ENCODE measurements around the gene ZNF189.
"Not testable (repeated sequence)": the region's sequence is repeated elsewhere in the genome, so short reads cannot be mapped to it uniquely, and the experiment has no call there.

Gene ZNF189

DNA sequence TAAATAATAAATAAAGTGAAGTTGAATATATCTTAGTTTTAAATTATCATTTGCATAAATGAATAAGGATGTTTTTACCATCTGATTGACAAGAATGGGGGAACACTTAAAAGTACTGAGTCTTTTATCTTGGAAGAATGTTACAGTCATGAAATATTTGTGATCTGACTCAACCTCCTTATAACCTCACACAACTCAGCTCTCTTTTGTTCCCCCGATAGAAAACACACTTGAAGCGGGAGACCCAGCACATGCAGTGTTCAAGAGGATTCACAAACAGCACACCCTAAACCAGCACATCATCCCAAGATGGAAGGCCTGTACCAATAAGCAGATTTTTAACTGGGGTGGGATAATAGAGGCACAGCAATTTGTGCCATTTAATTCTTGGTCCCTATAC lies 29.4 kb upstream of the ZNF189 start:
- H3K36me3 Mint-ChIP-seq (ENCODE audit: low read depth), result no peaks in the 10 kb centered on the region
- intact Hi-C loops (cut with micrococcal nuclease), result no loop called here
- H3K27ac Mint-ChIP-seq, result no peak overlapping the region
- no peak overlapping the region for H3K4me3 Mint-ChIP-seq
- H3K9me3 Mint-ChIP-seq, result no peaks in the 10 kb centered on the region
- no peaks in the 10 kb centered on the region for H3K4me1 Mint-ChIP-seq (ENCODE audit: low read depth)
- no peaks in the 10 kb centered on the region for H3K27me3 Mint-ChIP-seq

GRCh38 chr9:101369884-101370531 lies 28.6 kb upstream of the ZNF189 start:
- Mint-ChIP-seq H3K4me3 (no peak overlapping the region), H3K36me3 (ENCODE audit: low read depth) (no peaks in the 10 kb centered on the region), H3K27ac (no peak overlapping the region), H3K9me3 (no peaks in the 10 kb centered on the region), H3K27me3 (no peaks in the 10 kb centered on the region), H3K4me1 (ENCODE audit: low read depth) (no peaks in the 10 kb centered on the region)
- intact Hi-C loops (cut with micrococcal nuclease), result loop anchor here (10.0 kb wide), 1 partner anchor 65 kb away; the partner anchor contains the start of gene ALDOB

- no peaks in the 10 kb centered on the region for H3K4me1 Mint-ChIP-seq (ENCODE audit: low read depth)
- peaks cover 11% of the 10 kb centered on the region for H3K9me3 Mint-ChIP-seq
- no peak overlapping the region for H3K4me3 Mint-ChIP-seq
- H3K27ac Mint-ChIP-seq, result no peak overlapping the region
- intact Hi-C loops (cut with micrococcal nuclease), result loop anchor here (10.0 kb wide), 1 partner anchor 63 kb away; the partner anchor contains the start of gene ALDOB
- H3K36me3 Mint-ChIP-seq (ENCODE audit: low read depth), result no peaks in the 10 kb centered on the region
- H3K27me3 Mint-ChIP-seq, result no peaks in the 10 kb centered on the region
Observed at GRCh38 chr9:101371813-101372212, 26.8 kb upstream of the ZNF189 start.

- H3K36me3 Mint-ChIP-seq (ENCODE audit: low read depth), result no peaks in the 10 kb centered on the region
- peaks cover 13% of the 10 kb centered on the region for H3K9me3 Mint-ChIP-seq
- H3K27me3 Mint-ChIP-seq, result no peaks in the 10 kb centered on the region
- no peaks in the 10 kb centered on the region for H3K4me1 Mint-ChIP-seq (ENCODE audit: low read depth)
- intact Hi-C loops (cut with micrococcal nuclease), result loop anchor here (10.0 kb wide), 1 partner anchor 62 kb away; the partner anchor contains the start of gene ALDOB
- H3K4me3 Mint-ChIP-seq, result no peak overlapping the region
- H3K27ac Mint-ChIP-seq, result no peak overlapping the region
Observed at GRCh38 chr9:101372327-101373118, 26.1 kb upstream of the ZNF189 start.

GRCh38 chr9:101375546-101375945 lies 23.1 kb upstream of the ZNF189 start:
- intact Hi-C loops (cut with micrococcal nuclease), result loop anchor here (10.0 kb wide), 1 partner anchor 59 kb away; the partner anchor contains the start of gene ALDOB
- Mint-ChIP-seq H3K27ac (no peak overlapping the region), H3K4me1 (ENCODE audit: low read depth) (no peaks in the 10 kb centered on the region), H3K27me3 (no peaks in the 10 kb centered on the region), H3K36me3 (ENCODE audit: low read depth) (no peaks in the 10 kb centered on the region), H3K9me3 (peaks cover 22% of the 10 kb centered on the region), H3K4me3 (no peak overlapping the region)

DNA sequence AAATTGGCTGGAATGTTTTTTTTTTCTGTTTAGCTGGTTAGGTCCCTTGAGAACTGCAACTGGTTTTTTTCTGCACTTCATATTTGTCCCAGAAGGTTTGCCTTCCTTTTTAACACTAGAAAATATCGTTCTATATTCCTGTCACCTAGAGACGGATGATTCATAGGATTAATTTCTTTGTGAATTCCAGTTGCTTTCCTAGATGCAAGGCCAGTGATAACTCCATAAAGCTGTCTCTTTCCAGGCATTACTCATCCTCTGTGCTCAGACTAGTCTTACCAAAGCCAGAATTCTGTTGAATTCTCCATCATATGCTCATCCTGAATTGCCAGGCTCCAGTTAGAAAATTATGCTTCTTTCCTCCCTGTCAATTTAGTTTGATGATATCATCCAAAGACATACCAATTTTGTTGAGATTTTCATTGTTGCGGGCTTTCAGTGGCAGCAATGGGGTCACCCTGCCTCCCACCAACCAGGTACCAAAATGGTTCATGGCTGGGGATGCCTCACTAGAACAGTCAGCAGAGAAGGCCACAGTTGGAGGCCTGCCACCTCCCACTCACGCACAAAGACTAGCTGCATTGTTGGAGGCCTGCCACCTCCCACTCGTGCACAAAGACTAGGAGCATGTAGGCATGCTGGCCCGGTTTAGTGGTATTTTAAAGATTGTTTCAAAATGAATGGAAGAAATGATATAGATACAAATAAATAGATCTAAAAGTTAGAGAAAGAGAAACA lies 22.4 kb upstream of the ZNF189 start:
- no peaks in the 10 kb centered on the region for H3K4me1 Mint-ChIP-seq (ENCODE audit: low read depth)
- no peak overlapping the region for H3K27ac Mint-ChIP-seq
- peaks cover 22% of the 10 kb centered on the region for H3K9me3 Mint-ChIP-seq
- intact Hi-C loops (cut with micrococcal nuclease), result loop anchor here (10.0 kb wide), 1 partner anchor 59 kb away; the partner anchor contains the start of gene ALDOB
- H3K27me3 Mint-ChIP-seq, result no peaks in the 10 kb centered on the region
- no peaks in the 10 kb centered on the region for H3K36me3 Mint-ChIP-seq (ENCODE audit: low read depth)
- no peak overlapping the region for H3K4me3 Mint-ChIP-seq

DNA sequence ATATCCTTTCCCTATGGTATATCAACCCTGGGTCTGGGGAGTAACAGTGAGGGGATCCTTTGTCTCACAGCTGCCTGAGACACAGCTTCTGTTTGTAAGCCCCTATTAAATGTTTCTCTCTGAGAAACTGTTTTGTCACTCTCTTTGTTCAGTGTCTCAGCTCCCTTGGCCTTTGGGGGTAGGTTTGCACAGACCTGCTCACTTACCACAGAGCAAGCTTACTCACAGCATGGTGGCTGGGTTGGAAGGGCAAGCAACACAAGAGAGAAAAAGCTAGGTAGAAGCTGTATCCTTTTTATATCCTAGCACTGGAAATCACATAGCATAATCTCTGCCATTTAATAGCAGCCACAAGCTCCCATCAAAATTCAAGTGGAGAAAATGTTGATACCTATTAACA lies 18.4 kb upstream of the ZNF189 start:
- H3K27me3 Mint-ChIP-seq, result no peaks in the 10 kb centered on the region
- H3K36me3 Mint-ChIP-seq (ENCODE audit: low read depth), result peaks cover 6% of the 10 kb centered on the region
- peaks cover 31% of the 10 kb centered on the region for H3K9me3 Mint-ChIP-seq

DNA sequence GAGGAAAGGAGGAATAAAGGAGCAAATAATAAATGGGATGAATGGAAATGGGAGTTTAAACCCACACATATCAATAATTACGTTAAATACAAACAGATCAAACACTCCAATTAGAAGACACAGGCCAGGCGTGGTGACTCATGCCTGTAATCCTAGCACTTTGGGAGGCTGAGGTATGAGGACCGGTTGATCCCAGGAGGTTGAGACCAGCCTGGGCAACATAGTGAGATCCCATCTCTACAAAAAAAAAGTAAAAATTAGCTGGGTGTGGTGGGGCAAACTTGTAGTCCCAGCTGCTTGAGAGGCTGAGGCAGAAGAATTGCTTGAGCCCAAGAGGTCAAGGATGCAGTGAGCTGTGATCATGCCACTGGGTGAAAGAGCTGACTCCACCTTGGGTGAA lies 17.5 kb upstream of the ZNF189 start:
- H3K9me3 Mint-ChIP-seq, result peaks cover 30% of the 10 kb centered on the region
- no peaks in the 10 kb centered on the region for H3K4me1 Mint-ChIP-seq (ENCODE audit: low read depth)
- H3K27me3 Mint-ChIP-seq, result no peaks in the 10 kb centered on the region
- no peak overlapping the region for H3K4me3 Mint-ChIP-seq
- H3K27ac Mint-ChIP-seq, result no peak overlapping the region
- H3K36me3 Mint-ChIP-seq (ENCODE audit: low read depth), result peaks cover 12% of the 10 kb centered on the region
- intact Hi-C loops (cut with micrococcal nuclease), result no loop called here

More for the DNA sequence above, 18.4 kb upstream of the ZNF189 start:
- Mint-ChIP-seq H3K4me1 (ENCODE audit: low read depth) (no peaks in the 10 kb centered on the region), H3K27ac (no peak overlapping the region), H3K4me3 (no peak overlapping the region)
- intact Hi-C loops (cut with micrococcal nuclease), result no loop called here

DNA sequence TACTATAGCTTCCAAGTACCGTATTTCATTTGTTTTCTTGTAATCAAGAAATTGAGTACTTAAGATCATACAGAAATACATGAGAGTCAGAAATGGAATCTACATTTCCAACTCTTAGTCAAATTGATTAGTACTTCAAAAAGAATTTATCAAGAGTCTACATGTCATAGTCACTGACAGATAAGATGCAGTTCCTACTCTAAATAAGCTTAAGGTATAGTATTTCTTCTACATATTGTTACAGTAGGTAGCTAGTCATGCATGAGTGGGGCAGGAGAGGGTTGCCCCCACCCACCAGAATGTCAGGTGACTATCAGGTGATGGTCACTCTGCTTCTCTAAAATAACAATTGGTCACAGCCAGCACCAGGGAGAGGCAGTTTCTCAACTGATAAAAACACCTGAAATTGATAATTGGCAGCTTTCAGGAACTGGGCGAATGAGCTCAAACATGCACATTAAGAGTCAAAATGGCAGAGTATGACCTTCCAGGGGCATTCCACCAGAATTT lies 16.8 kb upstream of the ZNF189 start:
- Mint-ChIP-seq H3K4me3 (no peak overlapping the region), H3K36me3 (ENCODE audit: low read depth) (peaks cover 14% of the 10 kb centered on the region), H3K4me1 (ENCODE audit: low read depth) (no peaks in the 10 kb centered on the region), H3K9me3 (peaks cover 29% of the 10 kb centered on the region), H3K27me3 (no peaks in the 10 kb centered on the region), H3K27ac (no peak overlapping the region)
- intact Hi-C loops (cut with micrococcal nuclease), result no loop called here

DNA sequence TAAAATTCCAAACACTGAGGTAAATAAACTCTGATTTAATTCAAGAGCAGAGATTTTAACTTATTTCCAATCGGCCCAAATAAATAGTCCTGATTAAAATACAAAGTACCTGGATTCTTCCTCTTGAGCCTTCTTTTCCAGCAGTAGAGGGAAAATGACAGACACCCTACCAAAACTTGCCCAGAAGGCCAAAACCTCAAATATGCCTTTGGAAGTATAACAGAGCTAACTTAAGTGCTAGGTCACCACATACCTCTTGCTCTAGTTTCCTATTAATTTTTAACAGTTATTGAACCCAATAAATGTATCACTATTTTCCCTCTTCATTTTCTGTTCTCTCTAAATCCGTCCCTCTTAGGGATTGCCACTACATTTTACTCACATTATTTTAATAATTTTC lies 15.3 kb upstream of the ZNF189 start:
- peaks cover 19% of the 10 kb centered on the region for H3K9me3 Mint-ChIP-seq
- H3K27me3 Mint-ChIP-seq, result no peaks in the 10 kb centered on the region
- H3K36me3 Mint-ChIP-seq (ENCODE audit: low read depth), result peaks cover 21% of the 10 kb centered on the region
- H3K27ac Mint-ChIP-seq, result no peak overlapping the region
- H3K4me1 Mint-ChIP-seq (ENCODE audit: low read depth), result no peaks in the 10 kb centered on the region
- intact Hi-C loops (cut with micrococcal nuclease), result no loop called here
- no peak overlapping the region for H3K4me3 Mint-ChIP-seq

DNA sequence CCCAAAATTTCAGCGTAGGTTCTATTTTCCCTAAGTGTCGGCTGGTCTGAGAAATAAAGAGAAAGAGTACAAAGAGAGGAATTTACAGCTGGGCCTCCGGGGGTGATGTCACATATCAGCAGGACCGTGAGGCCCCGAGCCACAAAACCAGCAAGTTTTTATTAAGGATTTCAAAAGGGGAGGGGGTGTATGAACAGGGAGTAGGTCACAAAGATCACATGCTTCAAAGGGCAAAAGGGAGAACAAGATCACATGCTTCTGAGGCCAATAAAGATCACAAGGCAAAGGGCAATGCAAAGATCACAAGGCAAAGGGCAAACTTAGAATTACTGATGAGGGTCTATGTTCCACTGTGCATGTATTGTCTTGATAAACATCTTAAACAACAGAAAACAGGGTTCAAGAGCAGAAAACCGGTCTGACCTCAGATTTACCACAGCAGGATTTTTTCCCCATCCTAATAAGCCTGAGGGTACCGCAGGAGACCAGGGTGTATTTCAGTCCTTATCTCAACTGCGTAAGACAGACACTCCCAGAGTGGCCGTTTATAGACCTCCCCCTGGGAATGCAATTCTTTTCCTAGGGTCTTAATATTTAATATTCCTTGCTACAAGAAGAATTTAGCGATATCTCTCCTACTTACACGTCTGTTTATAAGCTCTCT lies 13.6 kb upstream of the ZNF189 start, which contains the start of gene BAAT:
Gene BAAT (minus strand): TSS at position 134 of the 664 bp plus-strand sequence. CDS start 13,602 bp downstream, outside the sequence.
- intact Hi-C loops (cut with micrococcal nuclease); H3K4me3 Mint-ChIP-seq; H3K27me3 Mint-ChIP-seq; H3K4me1 Mint-ChIP-seq (ENCODE audit: low read depth); H3K27ac Mint-ChIP-seq: not testable (repeated sequence)
- Mint-ChIP-seq H3K36me3 (ENCODE audit: low read depth) (peaks cover 32% of the 10 kb centered on the region), H3K9me3 (peaks cover 17% of the 10 kb centered on the region)

DNA sequence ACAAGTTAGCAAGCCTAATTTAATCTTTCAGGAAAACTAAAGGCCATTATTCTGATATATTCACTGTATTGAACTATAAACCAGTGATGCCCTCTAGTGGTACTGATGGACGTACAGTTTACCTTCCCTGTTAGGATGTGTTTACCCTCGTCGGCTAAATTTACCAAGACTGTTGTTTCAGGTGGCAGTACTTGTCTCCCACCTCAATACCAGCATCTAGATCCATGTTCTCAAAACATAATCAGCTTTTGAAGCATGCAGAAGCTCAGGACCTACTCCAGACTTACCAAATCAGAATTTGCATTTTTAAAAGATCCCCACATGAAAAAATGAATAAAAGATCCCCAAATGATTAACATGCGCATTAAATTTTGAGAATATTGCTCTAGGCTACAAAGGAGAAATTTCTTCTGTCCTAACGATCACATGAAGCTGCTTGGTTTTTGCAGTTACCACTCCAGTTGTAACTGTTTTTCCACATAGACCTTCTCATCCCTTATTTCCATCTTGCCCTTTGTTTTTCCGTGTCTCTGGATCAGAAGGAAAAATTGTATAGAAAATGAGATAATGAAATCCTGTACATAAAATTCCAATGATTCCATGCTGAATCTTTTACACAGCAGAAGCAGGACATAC lies 10.7 kb upstream of the ZNF189 start:
- Mint-ChIP-seq H3K27ac (no peak overlapping the region), H3K4me1 (ENCODE audit: low read depth) (peaks cover 13% of the 10 kb centered on the region), H3K36me3 (ENCODE audit: low read depth) (peaks cover 56% of the 10 kb centered on the region), H3K27me3 (no peaks in the 10 kb centered on the region), H3K4me3 (no peak overlapping the region), H3K9me3 (peaks cover 22% of the 10 kb centered on the region)
- intact Hi-C loops (cut with micrococcal nuclease), result no loop called here

- H3K4me1 Mint-ChIP-seq (ENCODE audit: low read depth), result peaks cover 15% of the 10 kb centered on the region
- intact Hi-C loops (cut with micrococcal nuclease), result no loop called here
Observed at GRCh38 chr9:101388507-101388993, 10.1 kb upstream of the ZNF189 start.

More at GRCh38 chr9:101388507-101388993, 10.1 kb upstream of the ZNF189 start:
- no peaks in the 10 kb centered on the region for H3K27me3 Mint-ChIP-seq
- H3K4me3 Mint-ChIP-seq, result no peak overlapping the region
- no peak overlapping the region for H3K27ac Mint-ChIP-seq
- H3K9me3 Mint-ChIP-seq, result peaks cover 26% of the 10 kb centered on the region
- H3K36me3 Mint-ChIP-seq (ENCODE audit: low read depth), result peaks cover 62% of the 10 kb centered on the region
